HG02610 (cell line): ENCODE measurements around the gene SLC39A11.

Experiments used
- ATAC-seq: cut with Tn5 transposase; IDR thresholded peaks from one replicate; pipeline ENCODE4 v1.9.1; 2021; ENCODE audit warnings: mild to moderate bottlenecking, moderate library complexity; ENCODE audit not compliant: unreplicated experiment

SLC39A11 gene

GRCh38 chr17:72702136-72702735 is 390.3 kb downstream of the SLC39A11 start:
- ATAC-seq, result no peak

GRCh38 chr17:72700226-72700625 is 392.3 kb downstream of the SLC39A11 start:
- ATAC-seq, result no peak

GRCh38 chr17:72699545-72699944 is 392.9 kb downstream of the SLC39A11 start:
- ATAC-seq, result no peak

GRCh38 chr17:72697602-72698146 is 394.8 kb downstream of the SLC39A11 start:
- ATAC-seq, result no peak

GRCh38 chr17:72696721-72697120 is 395.8 kb downstream of the SLC39A11 start:
- no peak for ATAC-seq

- no peak for ATAC-seq
These were observed 396.3 kb downstream of the SLC39A11 start for GRCh38 chr17:72696156-72696555.

GRCh38 chr17:72693956-72694355 is 398.5 kb downstream of the SLC39A11 start:
- no peak for ATAC-seq

- no peak for ATAC-seq
These were observed 399.2 kb downstream of the SLC39A11 start for GRCh38 chr17:72693151-72693878.

GRCh38 chr17:72692676-72693075 is 399.8 kb downstream of the SLC39A11 start:
- no peak for ATAC-seq

- ATAC-seq, result no peak
These were observed 400.9 kb downstream of the SLC39A11 start for GRCh38 chr17:72691586-72691985.

GRCh38 chr17:72691017-72691416 is 401.5 kb downstream of the SLC39A11 start:
- ATAC-seq, result no peak

GRCh38 chr17:72687886-72688285 is 404.6 kb downstream of the SLC39A11 start:
- no peak for ATAC-seq

GRCh38 chr17:72684405-72685020 is 408.0 kb downstream of the SLC39A11 start:
- ATAC-seq, result no peak

- no peak for ATAC-seq
These were observed 408.7 kb downstream of the SLC39A11 start for GRCh38 chr17:72683506-72684404.

GRCh38 chr17:72682605-72683004 is 409.9 kb downstream of the SLC39A11 start:
- ATAC-seq, result no peak

- ATAC-seq, result no peak
These were observed 410.6 kb downstream of the SLC39A11 start for GRCh38 chr17:72681844-72682243.

- ATAC-seq, result no peak
These were observed 414.6 kb downstream of the SLC39A11 start for GRCh38 chr17:72677714-72678390.

- ATAC-seq, result no peak
These were observed 415.4 kb downstream of the SLC39A11 start for GRCh38 chr17:72677108-72677507.

- no peak for ATAC-seq
These were observed 419.8 kb downstream of the SLC39A11 start for GRCh38 chr17:72672729-72673128.

GRCh38 chr17:72671016-72671415 is 421.5 kb downstream of the SLC39A11 start:
- ATAC-seq, result no peak
